IMR-90 (cell line): Measurements from ENCODE around the gene PSMG3. TPM values are rescaled to one million over a fixed set of nuclear protein-coding genes. Genes with fewer than 3 reads are reported as not detected.

Experiments
- MAZ ChIP-seq: IDR thresholded peaks from 2 replicates; pipeline ENCODE4 v1.6.1; 2012; ENCODE audit warnings: low read depth, mild to moderate bottlenecking, low read length, improper control_type of control experiment, moderate library complexity, borderline replicate concordance
- POLR2A ChIP-seq: IDR thresholded peaks from 2 replicates; pipeline ENCODE4 v1.6.1; 2012; ENCODE audit warnings: mild to moderate bottlenecking, low read depth, low read length
- polyA plus RNA-seq, 3 experiments: library from polyadenylated mRNA; depleted of rRNA; stranded (reverse); fragments of >200 nt; gene quantifications; 2 replicates each; pipeline ENCODE4 v1.2.3, GENCODE V29; 2012; ENCODE audit warnings: low replicate concordance in 1 of 3
- total RNA-seq: library from RNA; depleted of rRNA; stranded (reverse); fragments of >200 nt; gene quantifications from 2 replicates; pipeline ENCODE4 v1.2.3, GENCODE V29; 2012
- TF ChIP-seq, protein P1 (sequence below): conservative IDR thresholded peaks from 2 replicates; pipeline ENCODE4 v1.5.1; 2012; ENCODE audit warnings: mild to moderate bottlenecking, low read depth, low read length, improper control_type of control experiment

Gene PSMG3
- total and polyA plus RNA-seq, 2 of the 4 experiments (the other 2 are of a cell fraction) = 37.3 to 54.1 TPM

- TF ChIP-seq, protein P1, sequence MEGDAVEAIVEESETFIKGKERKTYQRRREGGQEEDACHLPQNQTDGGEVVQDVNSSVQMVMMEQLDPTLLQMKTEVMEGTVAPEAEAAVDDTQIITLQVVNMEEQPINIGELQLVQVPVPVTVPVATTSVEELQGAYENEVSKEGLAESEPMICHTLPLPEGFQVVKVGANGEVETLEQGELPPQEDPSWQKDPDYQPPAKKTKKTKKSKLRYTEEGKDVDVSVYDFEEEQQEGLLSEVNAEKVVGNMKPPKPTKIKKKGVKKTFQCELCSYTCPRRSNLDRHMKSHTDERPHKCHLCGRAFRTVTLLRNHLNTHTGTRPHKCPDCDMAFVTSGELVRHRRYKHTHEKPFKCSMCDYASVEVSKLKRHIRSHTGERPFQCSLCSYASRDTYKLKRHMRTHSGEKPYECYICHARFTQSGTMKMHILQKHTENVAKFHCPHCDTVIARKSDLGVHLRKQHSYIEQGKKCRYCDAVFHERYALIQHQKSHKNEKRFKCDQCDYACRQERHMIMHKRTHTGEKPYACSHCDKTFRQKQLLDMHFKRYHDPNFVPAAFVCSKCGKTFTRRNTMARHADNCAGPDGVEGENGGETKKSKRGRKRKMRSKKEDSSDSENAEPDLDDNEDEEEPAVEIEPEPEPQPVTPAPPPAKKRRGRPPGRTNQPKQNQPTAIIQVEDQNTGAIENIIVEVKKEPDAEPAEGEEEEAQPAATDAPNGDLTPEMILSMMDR = no peak
- TF ChIP-seq MAZ (peak; percentile 72), POLR2A (peak; percentile 97)
These were observed 32.1 kb downstream of the PSMG3 start (continued) for GRCh38 chr7:1537535-1538412.
